Caco-2 (cell line): ENCODE measurements around the gene GPS1. TPM values are rescaled to one million over a fixed set of nuclear protein-coding genes. Genes with fewer than 3 reads are reported as not detected.

Source experiments
- BruUV-seq: library from RNA; stranded (reverse); fragments of 400-500 nt; replicated peaks from 2 replicates; lab custom pipeline; 2021; lab: Mats Ljungman, UMichigan
- CTCF ChIA-PET: fragments of 300-600 bp; sonication (Branson Sonifier 250); formaldehyde crosslinking; loops from one replicate; lab custom pipeline; 2022; ENCODE audit warnings: antibody characterized with exemption; lab: Charles Lee
- POLR2A ChIA-PET: fragments of 300-600 bp; sonication (Branson Sonifier 250); formaldehyde crosslinking; loops from one replicate; lab custom pipeline; 2022; ENCODE audit warnings: antibody characterized with exemption; lab: Charles Lee
- DNase-seq, 2 experiments: peaks; one replicate each; pipeline versions ENCODE4 v3.0.0 to v3.0.0-alpha.2; 2020 to 2022
- H3K27me3 ChIP-seq: replicated peaks from 2 replicates; pipeline ENCODE4 v1.6.0; 2011; ENCODE audit warnings: low read length; ENCODE audit not compliant: control insufficient read depth, insufficient read depth
- H3K36me3 ChIP-seq: 2 replicates; pipeline ENCODE4 v1.5.1; 2011; ENCODE audit warnings: low read length; ENCODE audit not compliant: control insufficient read depth, insufficient read depth
- H3K4me1 ChIP-seq: fragments of 250-450 bp; sonication (Bioruptor Pico); 2 replicates; pipeline ENCODE4 v1.5.1; 2020; ENCODE audit warnings: mild to moderate bottlenecking
- H3K4me3 ChIP-seq: 2 replicates; pipeline ENCODE4 v1.5.1; 2011; ENCODE audit warnings: low read depth, mild to moderate bottlenecking, control low read depth, low read length
- H3K9me3 ChIP-seq: fragments of 250-450 bp; sonication (Bioruptor Pico); 2 replicates; pipeline ENCODE4 v1.5.1; 2020; ENCODE audit warnings: mild to moderate bottlenecking, moderate library complexity
- H3K27ac Mint-ChIP-seq: one replicate; pipeline ENCODE4 v1.8.0; 2022; ENCODE audit warnings: mixed read lengths; ENCODE audit not compliant: unreplicated experiment
- H3K27me3 Mint-ChIP-seq: one replicate; pipeline ENCODE4 v1.8.0; 2022; ENCODE audit warnings: mixed read lengths; ENCODE audit not compliant: insufficient read depth, unreplicated experiment
- H3K36me3 Mint-ChIP-seq: one replicate; pipeline ENCODE4 v1.8.0; 2022; ENCODE audit warnings: mild to moderate bottlenecking, mixed read lengths; ENCODE audit not compliant: insufficient read depth, unreplicated experiment
- H3K4me1 Mint-ChIP-seq: one replicate; pipeline ENCODE4 v1.8.0; 2022; ENCODE audit warnings: low read depth, mixed read lengths; ENCODE audit not compliant: unreplicated experiment
- H3K4me3 Mint-ChIP-seq: one replicate; pipeline ENCODE4 v1.8.0; 2022; ENCODE audit warnings: mild to moderate bottlenecking, moderate library complexity, mixed read lengths; ENCODE audit not compliant: unreplicated experiment
- H3K9me3 Mint-ChIP-seq: one replicate; pipeline ENCODE4 v1.8.0; 2022; ENCODE audit warnings: mixed read lengths; ENCODE audit not compliant: unreplicated experiment
- intact Hi-C: fragments of 100-400 bp; cut with micrococcal nuclease; formaldehyde crosslinking; loops from one replicate; pipeline ENCODE4 v1.10.0; 2022; ENCODE audit not compliant: unreplicated experiment
- total RNA-seq: library from RNA; stranded (reverse); gene quantifications from 2 replicates; pipeline ENCODE4 v1.2.3, GENCODE V29; 2022
- TF ChIP-seq, protein P1 (sequence below), 2 experiments: fragments of 200-600 bp in 1 of 2; IDR thresholded peaks; 1 replicate in 1 of 2; 2 replicates in 1 of 2; pipeline versions ENCODE4 v1.5.1 to v1.8.0; 2011 to 2022; ENCODE audit warnings: antibody characterized with exemption in 1 of 2, control low read depth in 1 of 2, inconsistent platforms in 1 of 2, low read depth in 1 of 2, low read length in 1 of 2, mild to moderate bottlenecking in 1 of 2, moderate library complexity in 1 of 2; ENCODE audit not compliant: insufficient read depth in 1 of 2, severe bottlenecking in 1 of 2, unreplicated experiment in 1 of 2

The GPS1 gene
- total RNA-seq, 1 experiment from 2014 or later, result 195 TPM

DNA sequence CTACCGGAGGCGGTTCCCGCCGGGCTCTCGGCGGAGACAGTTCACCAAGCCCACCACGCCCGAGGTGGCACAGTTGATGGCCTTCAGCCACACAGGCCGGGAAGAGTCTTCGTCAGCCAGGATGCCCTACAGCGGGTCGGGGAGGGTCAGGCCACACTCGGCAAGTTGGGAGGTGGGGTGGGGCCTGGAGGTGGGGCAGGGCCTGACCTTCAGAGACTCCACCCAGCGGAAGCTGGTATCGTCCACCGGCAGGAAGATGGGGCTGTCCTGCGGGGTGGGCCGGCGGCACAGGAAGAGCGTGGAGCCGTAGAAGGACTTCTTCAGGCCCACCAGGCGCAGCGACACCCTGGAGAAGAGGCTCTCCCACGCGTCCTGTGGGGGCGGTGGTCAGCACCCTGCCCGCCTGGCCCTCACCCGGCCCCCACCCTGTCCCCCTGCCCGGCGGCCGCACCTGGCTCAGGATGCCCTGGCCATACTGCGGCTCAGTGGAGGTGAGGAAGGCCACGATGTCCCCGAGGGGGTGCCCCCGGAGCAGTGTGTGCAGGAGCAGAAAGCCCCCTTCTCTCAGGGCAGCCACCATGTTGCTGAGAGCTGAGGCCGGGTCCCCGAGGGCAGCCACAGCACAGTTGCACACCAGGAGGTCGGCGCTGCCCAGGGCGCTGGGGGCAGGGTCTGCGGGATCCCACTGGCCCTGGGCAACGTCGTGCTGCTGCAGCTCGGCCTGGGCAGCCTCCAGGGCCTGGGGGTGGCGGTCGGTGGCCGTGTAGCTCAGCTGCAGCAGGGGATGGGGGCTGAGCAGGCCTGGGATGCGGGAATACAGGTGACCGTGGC lies 33.5 kb downstream of the GPS1 start:
- H3K4me1 Mint-ChIP-seq, result no peaks in the 10 kb centered on the region

DNA sequence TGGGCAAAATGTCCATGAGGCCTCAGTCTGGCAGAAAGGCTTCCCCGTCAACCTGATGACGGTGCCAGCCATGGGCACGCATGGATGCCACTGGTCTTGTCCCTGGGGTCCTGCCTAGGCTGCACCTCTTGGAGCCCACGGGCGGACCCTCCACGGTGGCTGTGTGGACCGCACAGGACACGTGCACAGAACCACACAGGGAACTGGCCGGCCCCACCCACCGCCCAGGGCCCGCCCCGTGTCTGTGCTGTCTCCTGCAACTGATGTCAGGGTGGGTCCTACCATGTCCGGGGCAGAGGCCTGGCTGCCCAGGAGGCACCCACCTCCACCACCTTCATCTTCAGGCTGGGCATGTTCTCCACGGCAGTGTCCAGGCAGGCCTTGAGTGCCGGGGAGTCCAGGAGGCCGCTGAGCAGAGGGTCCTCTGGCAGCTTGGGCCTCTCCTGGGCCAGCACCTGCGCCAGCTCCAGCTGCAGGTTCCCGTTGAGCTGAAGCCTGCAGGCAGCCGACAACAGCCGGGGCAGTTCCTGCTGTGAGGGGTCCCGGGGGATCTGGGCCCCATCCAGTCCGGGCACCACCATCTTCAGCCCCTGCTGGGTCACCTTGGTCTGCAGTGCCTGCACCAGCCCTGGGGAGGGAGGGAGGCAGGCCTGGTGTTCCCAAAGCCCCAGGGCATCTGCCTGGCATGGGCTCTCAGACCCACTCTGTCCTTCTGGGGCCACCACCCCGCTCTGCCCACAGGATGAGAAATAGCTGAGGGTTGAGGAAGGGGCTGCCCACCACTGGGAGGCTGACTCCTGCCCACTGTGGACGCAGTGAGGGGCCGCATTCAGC lies 34.5 kb downstream of the GPS1 start:
- H3K9me3 Mint-ChIP-seq, result no peaks in the 10 kb centered on the region
- Histone ChIP-seq H3K9me3 (no peaks in the 10 kb centered on the region), H3K4me1 (no peaks in the 10 kb centered on the region), H3K27me3 (no peaks in the 10 kb centered on the region), H3K4me3 (no peak overlapping the region), H3K36me3 (peaks cover 10% of the 10 kb centered on the region)
- no peak overlapping the region for H3K4me3 Mint-ChIP-seq
- ChIA-PET CTCF (interaction anchor here (0.6 kb wide), 1 partner anchor 158 kb away, joined by 3 read pairs; no protein-coding TSS in a partner anchor), POLR2A (no interaction called here)
- peaks cover 74% of the 10 kb centered on the region for H3K36me3 Mint-ChIP-seq
- intact Hi-C loops, result no loop called here
- no peaks in the 10 kb centered on the region for H3K4me1 Mint-ChIP-seq
- H3K27me3 Mint-ChIP-seq, result no peaks in the 10 kb centered on the region
- no peak overlapping the region for H3K27ac Mint-ChIP-seq
- no peak for DNase-seq
- no TSS peak for BruUV-seq
- TF ChIP-seq, protein P1, sequence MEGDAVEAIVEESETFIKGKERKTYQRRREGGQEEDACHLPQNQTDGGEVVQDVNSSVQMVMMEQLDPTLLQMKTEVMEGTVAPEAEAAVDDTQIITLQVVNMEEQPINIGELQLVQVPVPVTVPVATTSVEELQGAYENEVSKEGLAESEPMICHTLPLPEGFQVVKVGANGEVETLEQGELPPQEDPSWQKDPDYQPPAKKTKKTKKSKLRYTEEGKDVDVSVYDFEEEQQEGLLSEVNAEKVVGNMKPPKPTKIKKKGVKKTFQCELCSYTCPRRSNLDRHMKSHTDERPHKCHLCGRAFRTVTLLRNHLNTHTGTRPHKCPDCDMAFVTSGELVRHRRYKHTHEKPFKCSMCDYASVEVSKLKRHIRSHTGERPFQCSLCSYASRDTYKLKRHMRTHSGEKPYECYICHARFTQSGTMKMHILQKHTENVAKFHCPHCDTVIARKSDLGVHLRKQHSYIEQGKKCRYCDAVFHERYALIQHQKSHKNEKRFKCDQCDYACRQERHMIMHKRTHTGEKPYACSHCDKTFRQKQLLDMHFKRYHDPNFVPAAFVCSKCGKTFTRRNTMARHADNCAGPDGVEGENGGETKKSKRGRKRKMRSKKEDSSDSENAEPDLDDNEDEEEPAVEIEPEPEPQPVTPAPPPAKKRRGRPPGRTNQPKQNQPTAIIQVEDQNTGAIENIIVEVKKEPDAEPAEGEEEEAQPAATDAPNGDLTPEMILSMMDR (IDR thresholded peaks at IDR 0.05; ENCODE audit: insufficient read depth in 1 of 2, low read depth in 1 of 2, low read length in 1 of 2, severe bottlenecking in 1 of 2, unreplicated experiment in 1 of 2), result no peak

More for the DNA sequence above, 33.5 kb downstream of the GPS1 start:
- intact Hi-C loops, result no loop called here
- CTCF ChIA-PET, result no interaction called here
- Mint-ChIP-seq H3K27me3 (no peaks in the 10 kb centered on the region), H3K36me3 (peaks cover 74% of the 10 kb centered on the region), H3K9me3 (no peaks in the 10 kb centered on the region), H3K4me3 (no peak overlapping the region), H3K27ac (no peak overlapping the region)
- no peak for DNase-seq
- H3K27me3 ChIP-seq, result no peaks in the 10 kb centered on the region
- H3K9me3 ChIP-seq, result no peaks in the 10 kb centered on the region
- POLR2A ChIA-PET, result no interaction called here
- TF ChIP-seq, protein P1 (IDR thresholded peaks at IDR 0.05; ENCODE audit: insufficient read depth in 1 of 2, low read depth in 1 of 2, low read length in 1 of 2, severe bottlenecking in 1 of 2, unreplicated experiment in 1 of 2), result no peak
- no peak overlapping the region for H3K4me3 ChIP-seq
- peaks cover 7% of the 10 kb centered on the region for H3K36me3 ChIP-seq
- BruUV-seq, result no TSS peak
- H3K4me1 ChIP-seq, result no peaks in the 10 kb centered on the region
